C4-2B (cell line): ENCODE measurements around the gene RD3L.

Source experiments
- CTCF ChIP-seq: fragments of 450-650 bp; conservative IDR thresholded peaks from 2 replicates; pipeline ENCODE4 v1.5.1; 2017; ENCODE audit warnings: mild to moderate bottlenecking
- ZFX ChIP-seq: fragments of 450-650 bp; IDR thresholded peaks from 2 replicates; pipeline ENCODE4 v1.6.1; 2017

- TF ChIP-seq CTCF = no peak
- no peak for TF ChIP-seq ZFX
These were observed 7.2 kb downstream of the RD3L start for GRCh38 chr14:103935102-103935501.
